Parathyroid adenoma (tissue), 2 donors: ENCODE data around the gene ZNF436.

Experiments used
- H2AFZ ChIP-seq: fragments of 300-600 bp; sonication (generic); one replicate; pipeline ENCODE4 v1.7.0; 2017; ENCODE audit warnings: antibody characterized with exemption, mild to moderate bottlenecking
- H3K27ac ChIP-seq: fragments of 300-600 bp; sonication (generic); one replicate; pipeline ENCODE4 v1.7.0; 2017
- H3K27me3 ChIP-seq: fragments of 300-600 bp; sonication (generic); one replicate; pipeline ENCODE4 v1.7.0; 2017; ENCODE audit warnings: low read length; ENCODE audit not compliant: control insufficient read depth, insufficient read depth
- H3K36me3 ChIP-seq: fragments of 300-600 bp; sonication (generic); one replicate; pipeline ENCODE4 v1.7.0; 2017; ENCODE audit warnings: low read length; ENCODE audit not compliant: control insufficient read depth, insufficient read depth
- H3K4me1 ChIP-seq: fragments of 300-600 bp; sonication (generic); one replicate; pipeline ENCODE4 v1.7.0; 2017; ENCODE audit warnings: control low read depth
- H3K4me2 ChIP-seq: fragments of 300-600 bp; sonication (generic); one replicate; pipeline ENCODE4 v1.7.0; 2017; ENCODE audit warnings: low read length
- H3K4me3 ChIP-seq: fragments of 300-600 bp; sonication (generic); one replicate; pipeline ENCODE4 v1.7.0; 2017; ENCODE audit warnings: low read depth, low read length
- H3K79me2 ChIP-seq: fragments of 300-600 bp; sonication (generic); one replicate; pipeline ENCODE4 v1.7.0; 2017; ENCODE audit warnings: control low read depth
- H3K9ac ChIP-seq: fragments of 300-600 bp; sonication (generic); one replicate; pipeline ENCODE4 v1.7.0; 2017; ENCODE audit warnings: mild to moderate bottlenecking
- H3K9me3 ChIP-seq: fragments of 300-600 bp; sonication (generic); one replicate; pipeline ENCODE4 v1.7.0; 2017; ENCODE audit warnings: low read length; ENCODE audit not compliant: control insufficient read depth
- CTCF ChIP-seq: fragments of 300-600 bp; sonication (generic); IDR thresholded peaks from one replicate; pipeline ENCODE4 v1.7.0; 2017; ENCODE audit warnings: antibody characterized with exemption, mild to moderate bottlenecking
- donor health status: primary hyperparathyroidism.

ZNF436 gene

DNA sequence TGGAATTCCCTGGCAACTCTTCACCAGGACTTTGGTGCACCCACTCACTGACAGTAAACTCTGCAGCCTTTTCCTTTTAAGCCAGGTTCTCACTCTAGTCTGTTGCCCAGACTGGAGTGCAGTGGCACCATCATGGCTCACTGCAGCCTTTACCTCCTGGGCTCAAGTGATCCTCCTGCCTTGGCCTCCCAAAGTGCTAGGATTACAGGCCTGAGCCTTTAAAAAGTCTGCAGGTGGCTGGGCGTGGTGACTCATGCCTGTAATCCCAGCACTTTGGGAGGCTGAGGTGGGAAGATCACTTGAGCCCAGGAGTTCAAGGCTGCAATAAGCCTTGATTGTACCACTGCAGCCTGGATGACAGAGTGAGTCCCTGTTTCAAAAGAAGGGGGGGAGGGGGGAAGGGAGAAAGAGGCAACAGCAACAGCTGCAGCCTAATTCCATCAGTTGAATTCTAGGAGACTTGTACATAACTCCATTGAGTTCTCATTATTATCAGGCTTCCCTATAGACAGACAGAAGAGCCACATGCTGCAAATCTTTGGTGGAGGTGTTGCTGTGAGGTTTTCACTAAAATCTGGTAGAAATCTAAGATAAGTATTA is 17.4 kb downstream of the ZNF436 start:
- Histone ChIP-seq H3K4me2 (no peak overlapping the region), H3K4me1 (no peaks in the 10 kb centered on the region), H3K9ac (no peak overlapping the region), H2AFZ (no peak overlapping the region), H3K27me3 (no peaks in the 10 kb centered on the region), H3K27ac (no peak overlapping the region), H3K36me3 (no peaks in the 10 kb centered on the region), H3K79me2 (no peaks in the 10 kb centered on the region), H3K9me3 (no peaks in the 10 kb centered on the region), H3K4me3 (no peak overlapping the region)
- TF ChIP-seq CTCF, result no peak

GRCh38 chr1:23345920-23346319 is 23.7 kb downstream of the ZNF436 start:
- Histone ChIP-seq H3K4me1 (peaks cover 4% of the 10 kb centered on the region), H3K27ac (no peak overlapping the region), H2AFZ (no peak overlapping the region), H3K36me3 (no peaks in the 10 kb centered on the region), H3K9ac (no peak overlapping the region), H3K9me3 (no peaks in the 10 kb centered on the region), H3K27me3 (no peaks in the 10 kb centered on the region), H3K79me2 (peaks cover 14% of the 10 kb centered on the region), H3K4me2 (no peak overlapping the region), H3K4me3 (no peak overlapping the region)
- TF ChIP-seq CTCF, result no peak

GRCh38 chr1:23344987-23345472 is 24.6 kb downstream of the ZNF436 start:
- Histone ChIP-seq H3K4me2 (peak overlapping the region; percentile 78), H2AFZ (peak overlapping the region; percentile 98), H3K36me3 (no peaks in the 10 kb centered on the region), H3K4me3 (peak overlapping the region; percentile 65), H3K4me1 (peaks cover 4% of the 10 kb centered on the region), H3K79me2 (peaks cover 21% of the 10 kb centered on the region), H3K27ac (peak overlapping the region; percentile 94), H3K9ac (peak overlapping the region; percentile 46), H3K9me3 (no peaks in the 10 kb centered on the region), H3K27me3 (no peaks in the 10 kb centered on the region)
- no peak for TF ChIP-seq CTCF

- Histone ChIP-seq H3K4me3 (peak within 1 kb of the TSS; percentile 65), H2AFZ (peak within 1 kb of the TSS; percentile 98), H3K4me1 (peaks cover 4% of the 10 kb centered on the region), H3K79me2 (peaks cover 24% of the 10 kb centered on the region), H3K9ac (peak within 1 kb of the TSS; percentile 46), H3K27me3 (no peaks in the 10 kb centered on the region), H3K27ac (peak within 1 kb of the TSS; percentile 94), H3K9me3 (no peaks in the 10 kb centered on the region), H3K36me3 (no peaks in the 10 kb centered on the region), H3K4me2 (peak within 1 kb of the TSS; percentile 94)
- TF ChIP-seq CTCF, result no peak
Observed at GRCh38 chr1:23344111-23344986, 25.3 kb downstream of the ZNF436 start, which contains the start of gene HNRNPR. HNRNPR (minus strand) TSS chr1:23344284; CDS start chr1:23341008, 3,276 bp downstream.
